ENCODE measurements around the gene TRPM2. TPM values are rescaled to one million over a fixed set of nuclear protein-coding genes. Genes with fewer than 3 reads are reported as not detected.

TRPM2 gene
- total and polyA plus RNA-seq, 3 experiments from 2014 or later = 1.9 to 2.6 (median 2.4) TPM

- Mint-ChIP-seq H3K4me3 (no peak overlapping the region), H3K4me1 (no peaks in the 10 kb centered on the region), H3K36me3 (no peaks in the 10 kb centered on the region), H3K9me3 (no peaks in the 10 kb centered on the region), H3K27ac (no peak overlapping the region), H3K27me3 (peaks cover 0 to 4% of the 10 kb centered on the region in 2 donors)
- DNase-seq = no peak
- H3K4me1 ChIP-seq (ENCODE audit: insufficient read depth, low read length) = no peaks in the 10 kb centered on the region
- H3K27me3 ChIP-seq (ENCODE audit: insufficient read depth, low read length, poor library complexity, severe bottlenecking) = no peaks in the 10 kb centered on the region
- H3K9me3 ChIP-seq (ENCODE audit: low read length) = no peaks in the 10 kb centered on the region
- H3K4me3 ChIP-seq (ENCODE audit: low read length) = no peak overlapping the region
- H3K36me3 ChIP-seq (ENCODE audit: insufficient read depth, low read length) = no peaks in the 10 kb centered on the region
- CTCF ChIA-PET = interaction anchor here (1.6 kb wide), 1 partner anchor 21 kb away, joined by 3 read pairs; no protein-coding TSS in a partner anchor
- POLR2A ChIA-PET = no interaction called here
- no peak overlapping the region for H3K27ac ChIP-seq (ENCODE audit: low read depth, low read length)
These were observed 110.9 kb downstream of the TRPM2 start for GRCh38 chr21:44464351-44464750.

GRCh38 chr21:44466351-44466954 lies 113.0 kb downstream of the TRPM2 start:
- no peak overlapping the region for H3K27ac ChIP-seq (ENCODE audit: low read depth, low read length)
- no peak overlapping the region for H3K27ac Mint-ChIP-seq
- H3K4me3 ChIP-seq (ENCODE audit: low read length) = no peak overlapping the region
- no peaks in the 10 kb centered on the region for H3K27me3 ChIP-seq (ENCODE audit: insufficient read depth, low read length, poor library complexity, severe bottlenecking)
- H3K36me3 Mint-ChIP-seq = no peaks in the 10 kb centered on the region
- CTCF ChIA-PET = no interaction called here
- H3K9me3 ChIP-seq (ENCODE audit: low read length) = no peaks in the 10 kb centered on the region
- peaks cover 0 to 4% of the 10 kb centered on the region in 2 donors for H3K27me3 Mint-ChIP-seq
- H3K4me1 ChIP-seq (ENCODE audit: insufficient read depth, low read length) = no peaks in the 10 kb centered on the region
- no peak for DNase-seq
- H3K4me1 Mint-ChIP-seq = no peaks in the 10 kb centered on the region
- H3K9me3 Mint-ChIP-seq = no peaks in the 10 kb centered on the region
- POLR2A ChIA-PET = no interaction called here
- H3K4me3 Mint-ChIP-seq = no peak overlapping the region
- no peaks in the 10 kb centered on the region for H3K36me3 ChIP-seq (ENCODE audit: insufficient read depth, low read length)

DNA sequence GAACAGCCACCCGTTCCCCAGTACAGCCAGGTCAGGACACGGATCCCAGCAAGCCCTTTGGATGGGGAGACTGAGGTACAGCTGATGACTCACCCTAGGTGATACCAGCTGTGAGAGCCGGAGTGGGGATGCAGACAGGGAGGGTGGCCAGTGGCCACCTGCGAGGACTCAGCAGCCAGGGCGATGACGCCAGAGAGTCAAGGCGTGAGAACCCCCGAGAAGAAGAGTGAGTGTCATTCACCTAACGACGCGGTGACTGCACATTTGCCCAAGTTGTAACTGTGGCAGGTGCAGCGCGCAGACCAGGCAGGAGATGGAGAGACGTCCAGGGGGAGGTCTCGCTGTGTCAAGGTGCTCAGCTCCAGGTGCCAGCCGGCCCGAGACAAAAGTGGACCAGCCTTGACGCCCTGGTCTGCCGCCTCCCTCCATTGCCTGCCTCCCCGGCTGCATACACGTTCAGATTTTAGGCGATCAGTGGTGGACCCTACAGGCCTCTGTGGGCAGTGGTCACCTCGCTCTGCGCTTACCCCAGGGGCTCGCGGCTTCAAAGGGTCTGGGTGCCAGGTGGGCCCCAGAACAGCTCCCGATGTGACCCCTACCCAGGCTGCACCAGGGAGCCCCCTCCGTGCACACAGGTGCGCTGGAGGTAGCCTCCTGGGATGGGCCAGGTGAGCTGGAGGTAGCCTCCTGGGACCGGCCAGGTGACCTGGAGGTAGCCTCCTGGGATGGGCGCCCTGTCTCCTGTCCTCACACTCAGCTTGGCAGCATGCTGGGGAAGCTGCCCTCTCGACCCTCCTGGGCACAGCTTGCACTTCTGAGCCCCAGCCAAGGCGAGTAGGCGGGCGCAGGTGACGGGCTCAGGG lies 113.8 kb downstream of the TRPM2 start:
- CTCF ChIA-PET = no interaction called here

GRCh38 chr21:44467859-44468195 lies 114.4 kb downstream of the TRPM2 start:
- Mint-ChIP-seq H3K27ac (no peak overlapping the region), H3K4me3 (no peak overlapping the region), H3K9me3 (no peaks in the 10 kb centered on the region), H3K27me3 (peaks cover 0 to 4% of the 10 kb centered on the region in 2 donors), H3K4me1 (no peaks in the 10 kb centered on the region), H3K36me3 (no peaks in the 10 kb centered on the region)
- Histone ChIP-seq H3K9me3 (ENCODE audit: low read length) (no peaks in the 10 kb centered on the region), H3K27me3 (ENCODE audit: insufficient read depth, low read length, poor library complexity, severe bottlenecking) (no peaks in the 10 kb centered on the region), H3K4me1 (ENCODE audit: insufficient read depth, low read length) (no peaks in the 10 kb centered on the region), H3K4me3 (ENCODE audit: low read length) (no peak overlapping the region), H3K36me3 (ENCODE audit: insufficient read depth, low read length) (no peaks in the 10 kb centered on the region), H3K27ac (ENCODE audit: low read depth, low read length) (no peak overlapping the region)
- no peak for DNase-seq
- ChIA-PET POLR2A (no interaction called here), CTCF (no interaction called here)

More for the DNA sequence above, 113.8 kb downstream of the TRPM2 start:
- H3K27me3 Mint-ChIP-seq = peaks cover 0 to 4% of the 10 kb centered on the region in 2 donors
- H3K27me3 ChIP-seq (ENCODE audit: insufficient read depth, low read length, poor library complexity, severe bottlenecking) = no peaks in the 10 kb centered on the region
- no peaks in the 10 kb centered on the region for H3K9me3 Mint-ChIP-seq
- H3K4me1 ChIP-seq (ENCODE audit: insufficient read depth, low read length) = no peaks in the 10 kb centered on the region
- H3K4me3 Mint-ChIP-seq = no peak overlapping the region
- no peaks in the 10 kb centered on the region for H3K9me3 ChIP-seq (ENCODE audit: low read length)
- no peaks in the 10 kb centered on the region for H3K36me3 Mint-ChIP-seq
- POLR2A ChIA-PET = no interaction called here
- no peak overlapping the region for H3K27ac Mint-ChIP-seq
- no peak overlapping the region for H3K27ac ChIP-seq (ENCODE audit: low read depth, low read length)
- no peaks in the 10 kb centered on the region for H3K4me1 Mint-ChIP-seq
- no peak for DNase-seq
- no peaks in the 10 kb centered on the region for H3K36me3 ChIP-seq (ENCODE audit: insufficient read depth, low read length)
- H3K4me3 ChIP-seq (ENCODE audit: low read length) = no peak overlapping the region

DNA sequence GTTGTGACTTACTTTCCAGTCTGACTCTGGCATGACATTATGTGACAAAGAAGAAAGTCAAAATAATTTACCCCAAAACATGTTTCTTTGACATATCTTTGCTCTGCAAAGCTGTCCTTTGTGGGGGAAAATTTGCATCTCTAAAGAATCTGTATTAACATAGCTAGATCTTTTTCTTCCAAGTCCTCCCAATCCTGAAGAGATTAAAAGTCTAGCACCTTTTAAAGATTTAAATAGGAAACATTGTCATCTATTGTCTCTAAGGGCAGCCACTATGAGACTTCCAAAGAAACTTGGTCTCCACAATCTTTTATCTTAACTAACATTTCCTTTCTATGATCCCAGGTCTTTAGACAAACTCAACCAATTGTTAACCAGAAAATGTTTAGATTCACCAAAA lies 117.9 kb downstream of the TRPM2 start:
- CTCF ChIA-PET = no interaction called here

GRCh38 chr21:44471996-44472395 lies 118.6 kb downstream of the TRPM2 start:
- Mint-ChIP-seq H3K9me3 (no peaks in the 10 kb centered on the region), H3K27me3 (peaks cover 0 to 3% of the 10 kb centered on the region in 2 donors), H3K4me1 (no peaks in the 10 kb centered on the region), H3K4me3 (no peak overlapping the region), H3K27ac (no peak overlapping the region), H3K36me3 (no peaks in the 10 kb centered on the region)
- Histone ChIP-seq H3K4me1 (ENCODE audit: insufficient read depth, low read length) (no peaks in the 10 kb centered on the region), H3K27me3 (ENCODE audit: insufficient read depth, low read length, poor library complexity, severe bottlenecking) (no peaks in the 10 kb centered on the region), H3K27ac (ENCODE audit: low read depth, low read length) (no peak overlapping the region), H3K4me3 (ENCODE audit: low read length) (no peak overlapping the region), H3K36me3 (ENCODE audit: insufficient read depth, low read length) (no peaks in the 10 kb centered on the region), H3K9me3 (ENCODE audit: low read length) (no peaks in the 10 kb centered on the region)
- DNase-seq = no peak
- ChIA-PET POLR2A (no interaction called here), CTCF (interaction anchor here (1.2 kb wide), 1 partner anchor 22 kb away, joined by 4 read pairs; no protein-coding TSS in a partner anchor)

More for the DNA sequence above, 117.9 kb downstream of the TRPM2 start:
- Histone ChIP-seq H3K4me1 (ENCODE audit: insufficient read depth, low read length) (no peaks in the 10 kb centered on the region), H3K9me3 (ENCODE audit: low read length) (no peaks in the 10 kb centered on the region), H3K27me3 (ENCODE audit: insufficient read depth, low read length, poor library complexity, severe bottlenecking) (no peaks in the 10 kb centered on the region), H3K36me3 (ENCODE audit: insufficient read depth, low read length) (no peaks in the 10 kb centered on the region), H3K4me3 (ENCODE audit: low read length) (no peak overlapping the region), H3K27ac (ENCODE audit: low read depth, low read length) (no peak overlapping the region)
- POLR2A ChIA-PET = interaction anchor here (0.7 kb wide), 1 partner anchor 13 kb away, joined by 7 read pairs; no protein-coding TSS in a partner anchor
- Mint-ChIP-seq H3K36me3 (no peaks in the 10 kb centered on the region), H3K4me1 (no peaks in the 10 kb centered on the region), H3K27me3 (peaks cover 0 to 4% of the 10 kb centered on the region in 2 donors), H3K4me3 (no peak overlapping the region), H3K9me3 (no peaks in the 10 kb centered on the region), H3K27ac (no peak overlapping the region)
- DNase-seq = no peak

DNA sequence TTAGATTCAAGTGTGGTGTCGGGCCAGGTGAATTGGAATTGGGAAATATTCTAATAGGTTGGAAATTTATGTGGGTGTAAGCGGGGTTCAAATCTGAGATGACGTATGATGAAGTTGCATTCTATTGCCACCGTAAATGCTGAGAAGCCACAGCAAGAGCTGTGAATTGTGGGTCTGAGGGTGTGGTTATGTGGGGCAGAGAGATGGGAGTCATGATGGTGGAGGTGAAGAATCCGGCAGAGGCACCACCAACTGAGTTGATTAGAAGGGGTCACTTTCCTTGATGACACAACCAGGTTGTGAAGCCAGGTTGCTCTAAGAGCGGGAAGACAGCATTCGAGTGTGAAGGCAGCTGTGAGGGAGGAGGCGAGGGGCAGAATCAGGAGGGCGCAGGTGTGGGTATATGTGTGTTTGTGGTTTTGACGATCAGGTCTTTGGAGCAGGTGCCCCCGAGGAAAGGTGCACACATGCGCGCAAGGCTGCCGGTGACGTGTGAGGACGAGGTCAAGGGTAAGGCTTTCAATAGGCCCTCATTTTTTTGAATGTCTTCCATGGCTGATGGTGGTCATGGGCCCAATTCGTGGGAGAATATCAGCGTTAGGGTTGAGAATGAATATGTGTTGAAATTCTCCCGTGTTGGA lies 120.6 kb downstream of the TRPM2 start:
- Mint-ChIP-seq H3K4me1 (peaks cover 0 to 3% (median 2%) of the 10 kb centered on the region in 3 donors), H3K27me3 (peaks cover 0 to 1% of the 10 kb centered on the region in 2 donors), H3K36me3 (no peaks in the 10 kb centered on the region), H3K4me3 (no peak overlapping the region), H3K9me3 (no peaks in the 10 kb centered on the region), H3K27ac (no peak overlapping the region)
- H3K36me3 ChIP-seq (ENCODE audit: insufficient read depth, low read length) = no peaks in the 10 kb centered on the region
- ChIA-PET POLR2A (no interaction called here), CTCF (no interaction called here)
- no peaks in the 10 kb centered on the region for H3K4me1 ChIP-seq (ENCODE audit: insufficient read depth, low read length)
- H3K27ac ChIP-seq (ENCODE audit: low read depth, low read length) = no peak overlapping the region
- no peak overlapping the region for H3K4me3 ChIP-seq (ENCODE audit: low read length)
- no peaks in the 10 kb centered on the region for H3K27me3 ChIP-seq (ENCODE audit: insufficient read depth, low read length, poor library complexity, severe bottlenecking)
- no peaks in the 10 kb centered on the region for H3K9me3 ChIP-seq (ENCODE audit: low read length)
- DNase-seq = no peak

DNA sequence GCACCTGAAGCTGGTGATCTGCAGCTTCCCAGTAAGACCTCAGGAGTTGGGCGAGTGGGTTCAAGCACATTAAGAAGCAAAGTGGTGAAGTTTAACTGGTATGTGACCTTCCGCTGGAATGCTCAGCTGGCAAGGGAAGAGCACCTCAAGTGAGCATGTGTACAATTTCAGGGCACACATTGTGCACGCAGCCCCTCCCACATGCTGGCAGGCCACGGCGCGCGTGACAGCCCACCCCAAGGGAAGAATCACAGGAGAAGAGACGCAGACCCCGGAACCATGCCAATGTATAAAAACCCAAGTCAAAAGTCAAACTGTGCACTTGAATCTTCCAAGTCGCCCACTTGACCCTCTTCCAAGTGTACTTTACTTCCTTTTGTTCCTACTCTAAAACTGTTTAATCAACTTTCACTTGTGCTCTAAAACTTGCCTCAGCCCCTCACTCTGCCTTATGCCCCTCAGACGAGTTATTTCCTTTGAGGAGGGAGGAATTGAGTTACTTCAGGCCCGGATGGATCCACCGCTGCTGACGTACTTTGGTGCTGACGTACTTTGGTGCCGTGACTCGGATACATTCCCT lies 121.9 kb downstream of the TRPM2 start:
- Mint-ChIP-seq H3K27me3 (no peaks in the 10 kb centered on the region), H3K4me3 (no peak overlapping the region), H3K36me3 (no peaks in the 10 kb centered on the region), H3K4me1 (peaks cover 3 to 7% (median 3%) of the 10 kb centered on the region in 3 donors), H3K27ac (no peak overlapping the region), H3K9me3 (no peaks in the 10 kb centered on the region)
- Histone ChIP-seq H3K36me3 (ENCODE audit: insufficient read depth, low read length) (no peaks in the 10 kb centered on the region), H3K4me3 (ENCODE audit: low read length) (no peak overlapping the region), H3K9me3 (ENCODE audit: low read length) (no peaks in the 10 kb centered on the region), H3K4me1 (ENCODE audit: insufficient read depth, low read length) (no peaks in the 10 kb centered on the region), H3K27me3 (ENCODE audit: insufficient read depth, low read length, poor library complexity, severe bottlenecking) (no peaks in the 10 kb centered on the region), H3K27ac (ENCODE audit: low read depth, low read length) (no peak overlapping the region)
- ChIA-PET CTCF (no interaction called here), POLR2A (no interaction called here)
- DNase-seq = no peak

All from CD8-positive, alpha-beta memory T cell (primary cell).